WTC11 (cell line): ENCODE data around the gene BTBD9. TPM values are rescaled to one million over a fixed set of nuclear protein-coding genes. Genes with fewer than 3 reads are reported as not detected.

Experiments used
- ATAC-seq: fragments of 200-7000 bp; cut with Tn5 transposase; 2 replicates; pipeline ENCODE4 v1.10.0; 2021; ENCODE audit warnings: mild to moderate bottlenecking, moderate library complexity
- CTCF ChIA-PET: fragments of 300-600 bp; sonication (Branson Sonifier 250); formaldehyde crosslinking; loops from one replicate; lab custom pipeline; 2021; ENCODE audit warnings: antibody characterized with exemption; lab: Charles Lee
- POLR2A ChIA-PET: fragments of 350-600 bp; sonication (Branson Sonifier 250); formaldehyde crosslinking; loops from one replicate; lab custom pipeline; 2021; ENCODE audit warnings: antibody characterized with exemption; lab: Charles Lee
- DNase-seq: peaks from one replicate; pipeline ENCODE4 v3.0.0; 2021; ENCODE audit warnings: low spot score
- H3K27ac Mint-ChIP-seq: 2 replicates; pipeline ENCODE4 v1.8.0; 2021; ENCODE audit warnings: mixed read lengths
- H3K27me3 Mint-ChIP-seq: 2 replicates; pipeline ENCODE4 v1.8.0; 2021; ENCODE audit warnings: low read depth, mild to moderate bottlenecking, moderate library complexity, mixed read lengths
- H3K36me3 Mint-ChIP-seq: 2 replicates; pipeline ENCODE4 v1.8.0; 2021; ENCODE audit warnings: mixed read lengths
- H3K4me1 Mint-ChIP-seq: 2 replicates; pipeline ENCODE4 v1.8.0; 2022; ENCODE audit warnings: mixed read lengths
- H3K4me3 Mint-ChIP-seq: 2 replicates; pipeline ENCODE4 v1.8.0; 2021; ENCODE audit warnings: mild to moderate bottlenecking, moderate library complexity, mixed read lengths
- H3K9me3 Mint-ChIP-seq: 2 replicates; pipeline ENCODE4 v1.8.0; 2021; ENCODE audit warnings: mixed read lengths
- CBFB ChIP-seq: sonication (generic); formaldehyde crosslinking; IDR thresholded peaks from 2 replicates; pipeline ENCODE4 v1.8.1; 2022; ENCODE audit warnings: mild to moderate bottlenecking, low read depth, missing genetic modification reagents
- FOXK1 ChIP-seq: sonication (generic); formaldehyde crosslinking; IDR thresholded peaks from 2 replicates; pipeline ENCODE4 v1.8.0; 2022; ENCODE audit warnings: mild to moderate bottlenecking, moderate library complexity, missing genetic modification reagents
- GTF2I ChIP-seq: fragments of 250-450 bp; sonication (Bioruptor Pico); conservative IDR thresholded peaks from 2 replicates; pipeline ENCODE4 v1.4.0; 2021; ENCODE audit warnings: mild to moderate bottlenecking
- NFATC4 ChIP-seq: fragments of 250-450 bp; sonication (Bioruptor Pico); IDR thresholded peaks from 2 replicates; pipeline ENCODE4 v1.9.0; 2021; ENCODE audit warnings: mild to moderate bottlenecking
- TEAD1 ChIP-seq: sonication (generic); formaldehyde crosslinking; IDR thresholded peaks from 2 replicates; pipeline ENCODE4 v1.8.0; 2022; ENCODE audit warnings: mild to moderate bottlenecking, missing genetic modification reagents
- TEAD4 ChIP-seq: sonication (generic); formaldehyde crosslinking; IDR thresholded peaks from 2 replicates; pipeline ENCODE4 v1.8.0; 2022; ENCODE audit warnings: mild to moderate bottlenecking, missing genetic modification reagents
- TP53 ChIP-seq: sonication (generic); formaldehyde crosslinking; IDR thresholded peaks from 2 replicates; pipeline ENCODE4 v1.8.1; 2023; ENCODE audit warnings: mild to moderate bottlenecking, missing genetic modification reagents
- ZNF138 ChIP-seq: sonication (generic); formaldehyde crosslinking; conservative IDR thresholded peaks from 2 replicates; pipeline ENCODE4 v1.8.1; 2022; ENCODE audit warnings: mild to moderate bottlenecking, moderate library complexity, missing genetic modification reagents
- ZNF232 ChIP-seq: sonication (generic); formaldehyde crosslinking; IDR thresholded peaks from 2 replicates; pipeline ENCODE4 v1.8.0; 2022; ENCODE audit warnings: mild to moderate bottlenecking, missing genetic modification reagents
- total RNA-seq: library from RNA; stranded (reverse); gene quantifications from 3 replicates; pipeline ENCODE4 v1.2.3, GENCODE V29; 2021
- TF ChIP-seq, protein P1 (sequence below): sonication (generic); formaldehyde crosslinking; IDR thresholded peaks from 2 replicates; pipeline ENCODE4 v1.8.0; 2023; ENCODE audit warnings: missing genetic modification reagents, mild to moderate bottlenecking, borderline replicate concordance
- TF ChIP-seq, protein P2 (sequence below): sonication (generic); formaldehyde crosslinking; IDR thresholded peaks from 2 replicates; pipeline ENCODE4 v1.8.0; 2023; ENCODE audit warnings: mild to moderate bottlenecking, missing genetic modification reagents
- TF ChIP-seq, protein P3 (sequence below): fragments of 250-450 bp; sonication (Bioruptor Pico); IDR thresholded peaks from 2 replicates; pipeline ENCODE4 v1.9.0; 2021; ENCODE audit warnings: moderate library complexity, mild to moderate bottlenecking, inconsistent platforms, borderline replicate concordance
- TF ChIP-seq, protein P4 (sequence below): sonication (generic); formaldehyde crosslinking; conservative IDR thresholded peaks from 2 replicates; pipeline ENCODE4 v1.8.1; 2023; ENCODE audit warnings: mild to moderate bottlenecking, low read depth, missing genetic modification reagents, moderate library complexity
- TF ChIP-seq, protein P5 (sequence below): sonication (generic); formaldehyde crosslinking; IDR thresholded peaks from 2 replicates; pipeline ENCODE4 v1.8.1; 2022; ENCODE audit warnings: low read depth, mild to moderate bottlenecking, moderate library complexity, missing genetic modification reagents, borderline replicate concordance
- TF ChIP-seq, protein P6 (sequence below): sonication (generic); formaldehyde crosslinking; IDR thresholded peaks from 2 replicates; pipeline ENCODE4 v1.8.1; 2023; ENCODE audit warnings: mild to moderate bottlenecking, moderate library complexity, missing genetic modification reagents
- TF ChIP-seq, protein P7 (sequence below): sonication (generic); formaldehyde crosslinking; IDR thresholded peaks from 2 replicates; pipeline ENCODE4 v1.8.1; 2023; ENCODE audit warnings: mild to moderate bottlenecking, missing genetic modification reagents, moderate library complexity
- TF ChIP-seq, protein P8 (sequence below): sonication (generic); formaldehyde crosslinking; IDR thresholded peaks from 2 replicates; pipeline ENCODE4 v1.8.1; 2023; ENCODE audit warnings: mild to moderate bottlenecking, missing genetic modification reagents

BTBD9 gene
- total RNA-seq, 1 experiment from 2014 or later = 4.2 TPM

DNA sequence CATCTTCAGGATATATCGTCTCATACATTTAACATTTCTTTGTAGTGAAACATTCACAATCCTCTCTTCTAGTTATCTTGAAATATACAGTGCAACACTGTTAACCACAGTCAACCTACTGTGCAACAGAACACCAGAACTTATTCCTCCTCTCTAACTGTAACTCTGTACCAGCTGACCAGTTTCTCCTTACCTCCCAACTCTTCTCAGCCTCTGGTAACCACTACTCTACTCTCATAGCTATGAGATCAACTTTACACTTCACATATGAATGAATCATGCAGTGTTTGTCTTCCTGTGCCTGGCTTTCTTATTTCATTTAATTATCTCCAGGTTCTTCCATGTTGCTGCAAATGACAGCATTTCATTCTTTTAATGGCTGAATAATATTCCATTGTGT, 337.6 kb downstream of the BTBD9 start (continued):
- TF ChIP-seq, protein P1, sequence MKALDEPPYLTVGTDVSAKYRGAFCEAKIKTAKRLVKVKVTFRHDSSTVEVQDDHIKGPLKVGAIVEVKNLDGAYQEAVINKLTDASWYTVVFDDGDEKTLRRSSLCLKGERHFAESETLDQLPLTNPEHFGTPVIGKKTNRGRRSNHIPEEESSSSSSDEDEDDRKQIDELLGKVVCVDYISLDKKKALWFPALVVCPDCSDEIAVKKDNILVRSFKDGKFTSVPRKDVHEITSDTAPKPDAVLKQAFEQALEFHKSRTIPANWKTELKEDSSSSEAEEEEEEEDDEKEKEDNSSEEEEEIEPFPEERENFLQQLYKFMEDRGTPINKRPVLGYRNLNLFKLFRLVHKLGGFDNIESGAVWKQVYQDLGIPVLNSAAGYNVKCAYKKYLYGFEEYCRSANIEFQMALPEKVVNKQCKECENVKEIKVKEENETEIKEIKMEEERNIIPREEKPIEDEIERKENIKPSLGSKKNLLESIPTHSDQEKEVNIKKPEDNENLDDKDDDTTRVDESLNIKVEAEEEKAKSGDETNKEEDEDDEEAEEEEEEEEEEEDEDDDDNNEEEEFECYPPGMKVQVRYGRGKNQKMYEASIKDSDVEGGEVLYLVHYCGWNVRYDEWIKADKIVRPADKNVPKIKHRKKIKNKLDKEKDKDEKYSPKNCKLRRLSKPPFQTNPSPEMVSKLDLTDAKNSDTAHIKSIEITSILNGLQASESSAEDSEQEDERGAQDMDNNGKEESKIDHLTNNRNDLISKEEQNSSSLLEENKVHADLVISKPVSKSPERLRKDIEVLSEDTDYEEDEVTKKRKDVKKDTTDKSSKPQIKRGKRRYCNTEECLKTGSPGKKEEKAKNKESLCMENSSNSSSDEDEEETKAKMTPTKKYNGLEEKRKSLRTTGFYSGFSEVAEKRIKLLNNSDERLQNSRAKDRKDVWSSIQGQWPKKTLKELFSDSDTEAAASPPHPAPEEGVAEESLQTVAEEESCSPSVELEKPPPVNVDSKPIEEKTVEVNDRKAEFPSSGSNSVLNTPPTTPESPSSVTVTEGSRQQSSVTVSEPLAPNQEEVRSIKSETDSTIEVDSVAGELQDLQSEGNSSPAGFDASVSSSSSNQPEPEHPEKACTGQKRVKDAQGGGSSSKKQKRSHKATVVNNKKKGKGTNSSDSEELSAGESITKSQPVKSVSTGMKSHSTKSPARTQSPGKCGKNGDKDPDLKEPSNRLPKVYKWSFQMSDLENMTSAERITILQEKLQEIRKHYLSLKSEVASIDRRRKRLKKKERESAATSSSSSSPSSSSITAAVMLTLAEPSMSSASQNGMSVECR (CRISPR knock-in tag) = no peak
- TF ChIP-seq ZNF138 (CRISPR knock-in tag) = no peak
- TF ChIP-seq, protein P2, sequence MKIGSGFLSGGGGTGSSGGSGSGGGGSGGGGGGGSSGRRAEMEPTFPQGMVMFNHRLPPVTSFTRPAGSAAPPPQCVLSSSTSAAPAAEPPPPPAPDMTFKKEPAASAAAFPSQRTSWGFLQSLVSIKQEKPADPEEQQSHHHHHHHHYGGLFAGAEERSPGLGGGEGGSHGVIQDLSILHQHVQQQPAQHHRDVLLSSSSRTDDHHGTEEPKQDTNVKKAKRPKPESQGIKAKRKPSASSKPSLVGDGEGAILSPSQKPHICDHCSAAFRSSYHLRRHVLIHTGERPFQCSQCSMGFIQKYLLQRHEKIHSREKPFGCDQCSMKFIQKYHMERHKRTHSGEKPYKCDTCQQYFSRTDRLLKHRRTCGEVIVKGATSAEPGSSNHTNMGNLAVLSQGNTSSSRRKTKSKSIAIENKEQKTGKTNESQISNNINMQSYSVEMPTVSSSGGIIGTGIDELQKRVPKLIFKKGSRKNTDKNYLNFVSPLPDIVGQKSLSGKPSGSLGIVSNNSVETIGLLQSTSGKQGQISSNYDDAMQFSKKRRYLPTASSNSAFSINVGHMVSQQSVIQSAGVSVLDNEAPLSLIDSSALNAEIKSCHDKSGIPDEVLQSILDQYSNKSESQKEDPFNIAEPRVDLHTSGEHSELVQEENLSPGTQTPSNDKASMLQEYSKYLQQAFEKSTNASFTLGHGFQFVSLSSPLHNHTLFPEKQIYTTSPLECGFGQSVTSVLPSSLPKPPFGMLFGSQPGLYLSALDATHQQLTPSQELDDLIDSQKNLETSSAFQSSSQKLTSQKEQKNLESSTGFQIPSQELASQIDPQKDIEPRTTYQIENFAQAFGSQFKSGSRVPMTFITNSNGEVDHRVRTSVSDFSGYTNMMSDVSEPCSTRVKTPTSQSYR = no peak
- TF ChIP-seq, protein P3, sequence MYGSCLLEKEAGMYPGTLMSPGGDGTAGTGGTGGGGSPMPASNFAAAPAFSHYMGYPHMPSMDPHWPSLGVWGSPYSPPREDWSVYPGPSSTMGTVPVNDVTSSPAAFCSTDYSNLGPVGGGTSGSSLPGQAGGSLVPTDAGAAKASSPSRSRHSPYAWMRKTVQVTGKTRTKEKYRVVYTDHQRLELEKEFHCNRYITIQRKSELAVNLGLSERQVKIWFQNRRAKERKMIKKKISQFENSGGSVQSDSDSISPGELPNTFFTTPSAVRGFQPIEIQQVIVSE (CRISPR knock-in tag) = no peak
- TF ChIP-seq NFATC4 (CRISPR knock-in tag) = no peak
- no peak for TF ChIP-seq CBFB
- TF ChIP-seq GTF2I (CRISPR knock-in tag) = no peak

DNA sequence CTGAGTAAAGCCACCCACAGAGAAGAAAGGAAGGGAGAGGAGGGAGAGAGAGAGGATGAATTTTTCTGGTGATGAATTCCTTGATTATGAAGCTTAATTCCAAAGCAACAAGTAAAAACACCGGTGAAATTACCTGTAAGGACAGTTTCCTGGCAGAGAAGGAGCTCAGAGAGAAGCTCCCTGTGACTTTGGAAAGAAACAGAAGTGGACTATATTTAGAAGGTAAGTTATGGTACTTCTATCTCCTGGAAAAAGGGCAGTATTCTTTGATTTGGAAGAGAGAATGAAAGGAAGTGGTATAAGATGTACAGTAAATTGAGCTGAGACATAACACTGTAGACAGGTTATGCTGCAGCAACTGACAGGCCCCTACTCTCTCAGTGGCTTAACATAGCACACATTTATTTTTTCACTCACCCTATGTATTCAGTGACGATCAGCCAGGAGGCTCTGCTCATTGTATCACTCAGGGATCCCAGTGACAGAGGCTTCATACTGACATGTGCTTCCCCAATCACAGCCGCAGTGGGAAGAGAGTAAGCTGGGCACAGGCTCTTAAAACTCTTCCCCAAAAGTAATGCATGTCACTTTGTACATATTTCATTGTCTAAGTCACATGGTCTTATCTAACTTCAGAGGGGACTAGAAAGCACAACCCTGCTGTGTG, 349.5 kb downstream of the BTBD9 start:
- ATAC-seq = no peak
- Mint-ChIP-seq H3K4me1 (peaks cover 16% of the 10 kb centered on the region), H3K36me3 (peaks cover 18% of the 10 kb centered on the region), H3K4me3 (no peak overlapping the region), H3K9me3 (peaks cover 26% of the 10 kb centered on the region), H3K27ac (peak overlapping the region; percentile 24), H3K27me3 (peaks cover 3% of the 10 kb centered on the region; the same call in 1 of the 2 replicates)
- ChIA-PET CTCF (no interaction called here), POLR2A (no interaction called here)
- no peak for DNase-seq
- TF ChIP-seq, protein P4, sequence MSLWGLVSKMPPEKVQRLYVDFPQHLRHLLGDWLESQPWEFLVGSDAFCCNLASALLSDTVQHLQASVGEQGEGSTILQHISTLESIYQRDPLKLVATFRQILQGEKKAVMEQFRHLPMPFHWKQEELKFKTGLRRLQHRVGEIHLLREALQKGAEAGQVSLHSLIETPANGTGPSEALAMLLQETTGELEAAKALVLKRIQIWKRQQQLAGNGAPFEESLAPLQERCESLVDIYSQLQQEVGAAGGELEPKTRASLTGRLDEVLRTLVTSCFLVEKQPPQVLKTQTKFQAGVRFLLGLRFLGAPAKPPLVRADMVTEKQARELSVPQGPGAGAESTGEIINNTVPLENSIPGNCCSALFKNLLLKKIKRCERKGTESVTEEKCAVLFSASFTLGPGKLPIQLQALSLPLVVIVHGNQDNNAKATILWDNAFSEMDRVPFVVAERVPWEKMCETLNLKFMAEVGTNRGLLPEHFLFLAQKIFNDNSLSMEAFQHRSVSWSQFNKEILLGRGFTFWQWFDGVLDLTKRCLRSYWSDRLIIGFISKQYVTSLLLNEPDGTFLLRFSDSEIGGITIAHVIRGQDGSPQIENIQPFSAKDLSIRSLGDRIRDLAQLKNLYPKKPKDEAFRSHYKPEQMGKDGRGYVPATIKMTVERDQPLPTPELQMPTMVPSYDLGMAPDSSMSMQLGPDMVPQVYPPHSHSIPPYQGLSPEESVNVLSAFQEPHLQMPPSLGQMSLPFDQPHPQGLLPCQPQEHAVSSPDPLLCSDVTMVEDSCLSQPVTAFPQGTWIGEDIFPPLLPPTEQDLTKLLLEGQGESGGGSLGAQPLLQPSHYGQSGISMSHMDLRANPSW = no peak
- TF ChIP-seq, protein P5, sequence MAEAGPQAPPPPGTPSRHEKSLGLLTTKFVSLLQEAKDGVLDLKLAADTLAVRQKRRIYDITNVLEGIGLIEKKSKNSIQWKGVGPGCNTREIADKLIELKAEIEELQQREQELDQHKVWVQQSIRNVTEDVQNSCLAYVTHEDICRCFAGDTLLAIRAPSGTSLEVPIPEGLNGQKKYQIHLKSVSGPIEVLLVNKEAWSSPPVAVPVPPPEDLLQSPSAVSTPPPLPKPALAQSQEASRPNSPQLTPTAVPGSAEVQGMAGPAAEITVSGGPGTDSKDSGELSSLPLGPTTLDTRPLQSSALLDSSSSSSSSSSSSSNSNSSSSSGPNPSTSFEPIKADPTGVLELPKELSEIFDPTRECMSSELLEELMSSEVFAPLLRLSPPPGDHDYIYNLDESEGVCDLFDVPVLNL (CRISPR knock-in tag) = no peak
- TF ChIP-seq TEAD1 (CRISPR knock-in tag) (no peak), FOXK1 (CRISPR knock-in tag) (no peak), CBFB (no peak), TP53 (CRISPR knock-in tag) (no peak), TEAD4 (no peak), ZNF232 (CRISPR knock-in tag) (no peak)
- TF ChIP-seq, protein P6, sequence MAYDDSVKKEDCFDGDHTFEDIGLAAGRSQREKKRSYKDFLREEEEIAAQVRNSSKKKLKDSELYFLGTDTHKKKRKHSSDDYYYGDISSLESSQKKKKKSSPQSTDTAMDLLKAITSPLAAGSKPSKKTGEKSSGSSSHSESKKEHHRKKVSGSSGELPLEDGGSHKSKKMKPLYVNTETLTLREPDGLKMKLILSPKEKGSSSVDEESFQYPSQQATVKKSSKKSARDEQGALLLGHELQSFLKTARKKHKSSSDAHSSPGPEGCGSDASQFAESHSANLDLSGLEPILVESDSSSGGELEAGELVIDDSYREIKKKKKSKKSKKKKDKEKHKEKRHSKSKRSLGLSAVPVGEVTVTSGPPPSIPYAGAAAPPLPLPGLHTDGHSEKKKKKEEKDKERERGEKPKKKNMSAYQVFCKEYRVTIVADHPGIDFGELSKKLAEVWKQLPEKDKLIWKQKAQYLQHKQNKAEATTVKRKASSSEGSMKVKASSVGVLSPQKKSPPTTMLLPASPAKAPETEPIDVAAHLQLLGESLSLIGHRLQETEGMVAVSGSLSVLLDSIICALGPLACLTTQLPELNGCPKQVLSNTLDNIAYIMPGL (CRISPR knock-in tag) = no peak
- TF ChIP-seq, protein P7, sequence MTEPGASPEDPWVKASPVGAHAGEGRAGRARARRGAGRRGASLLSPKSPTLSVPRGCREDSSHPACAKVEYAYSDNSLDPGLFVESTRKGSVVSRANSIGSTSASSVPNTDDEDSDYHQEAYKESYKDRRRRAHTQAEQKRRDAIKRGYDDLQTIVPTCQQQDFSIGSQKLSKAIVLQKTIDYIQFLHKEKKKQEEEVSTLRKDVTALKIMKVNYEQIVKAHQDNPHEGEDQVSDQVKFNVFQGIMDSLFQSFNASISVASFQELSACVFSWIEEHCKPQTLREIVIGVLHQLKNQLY (CRISPR knock-in tag) = no peak
- TF ChIP-seq, protein P8, sequence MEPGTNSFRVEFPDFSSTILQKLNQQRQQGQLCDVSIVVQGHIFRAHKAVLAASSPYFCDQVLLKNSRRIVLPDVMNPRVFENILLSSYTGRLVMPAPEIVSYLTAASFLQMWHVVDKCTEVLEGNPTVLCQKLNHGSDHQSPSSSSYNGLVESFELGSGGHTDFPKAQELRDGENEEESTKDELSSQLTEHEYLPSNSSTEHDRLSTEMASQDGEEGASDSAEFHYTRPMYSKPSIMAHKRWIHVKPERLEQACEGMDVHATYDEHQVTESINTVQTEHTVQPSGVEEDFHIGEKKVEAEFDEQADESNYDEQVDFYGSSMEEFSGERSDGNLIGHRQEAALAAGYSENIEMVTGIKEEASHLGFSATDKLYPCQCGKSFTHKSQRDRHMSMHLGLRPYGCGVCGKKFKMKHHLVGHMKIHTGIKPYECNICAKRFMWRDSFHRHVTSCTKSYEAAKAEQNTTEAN (CRISPR knock-in tag) = no peak
